Upper lobe of left lung (tissue), 4 donors: ENCODE results near the gene PTPRK.

Experiments
- POLR2A ChIP-seq, 4 donors: fragments of 450-650 bp; IDR thresholded peaks; one replicate each; pipeline ENCODE4 v1.5.1; 2016 to 2017; ENCODE audit warnings: antibody characterized with exemption in 4 of 4, mild to moderate bottlenecking in 2 of 4
- TF ChIP-seq, protein P1 (sequence below), 6 experiments: fragments of 450-650 bp in 4 of 6; fragments of 200-600 bp in 2 of 6; sonication (generic) in 2 of 6; IDR thresholded peaks; one replicate each; pipeline ENCODE4 v1.5.1; 2016 to 2019; ENCODE audit warnings: antibody characterized with exemption in 6 of 6

DNA sequence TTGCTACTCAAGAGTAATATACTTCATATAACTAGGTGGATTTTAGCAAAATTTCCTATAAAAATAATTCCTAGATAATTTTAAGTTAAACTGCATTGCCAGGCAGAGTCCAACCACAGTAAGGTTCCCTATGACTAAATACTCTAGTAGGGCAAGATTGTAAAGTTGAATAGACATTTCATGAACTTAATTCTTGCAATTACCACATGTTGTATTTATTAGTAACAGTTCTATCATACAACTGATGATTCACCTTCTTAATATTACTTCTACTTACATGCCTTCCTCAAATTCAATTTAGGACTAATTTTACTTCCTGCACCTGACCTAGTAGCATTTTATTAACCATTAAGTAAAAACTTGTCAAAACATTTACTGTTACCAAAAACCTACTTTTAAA, 352.8 kb downstream of the PTPRK start:
- TF ChIP-seq, protein P1, sequence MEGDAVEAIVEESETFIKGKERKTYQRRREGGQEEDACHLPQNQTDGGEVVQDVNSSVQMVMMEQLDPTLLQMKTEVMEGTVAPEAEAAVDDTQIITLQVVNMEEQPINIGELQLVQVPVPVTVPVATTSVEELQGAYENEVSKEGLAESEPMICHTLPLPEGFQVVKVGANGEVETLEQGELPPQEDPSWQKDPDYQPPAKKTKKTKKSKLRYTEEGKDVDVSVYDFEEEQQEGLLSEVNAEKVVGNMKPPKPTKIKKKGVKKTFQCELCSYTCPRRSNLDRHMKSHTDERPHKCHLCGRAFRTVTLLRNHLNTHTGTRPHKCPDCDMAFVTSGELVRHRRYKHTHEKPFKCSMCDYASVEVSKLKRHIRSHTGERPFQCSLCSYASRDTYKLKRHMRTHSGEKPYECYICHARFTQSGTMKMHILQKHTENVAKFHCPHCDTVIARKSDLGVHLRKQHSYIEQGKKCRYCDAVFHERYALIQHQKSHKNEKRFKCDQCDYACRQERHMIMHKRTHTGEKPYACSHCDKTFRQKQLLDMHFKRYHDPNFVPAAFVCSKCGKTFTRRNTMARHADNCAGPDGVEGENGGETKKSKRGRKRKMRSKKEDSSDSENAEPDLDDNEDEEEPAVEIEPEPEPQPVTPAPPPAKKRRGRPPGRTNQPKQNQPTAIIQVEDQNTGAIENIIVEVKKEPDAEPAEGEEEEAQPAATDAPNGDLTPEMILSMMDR (IDR thresholded peaks at IDR 0.05), result no peak
- TF ChIP-seq POLR2A (IDR thresholded peaks at IDR 0.05), result no peak
